T-helper 1 cell treated with Interleukin-12 subunit alpha and Interleukin-12 subunit beta and Interleukin-4 antibody, amounts not matched to agents 30 μg/mL and 1 μg/mL, for 36 hours (primary cell): ENCODE measurements around the gene CTNNBL1.

Experiments
- H3K27ac Mint-ChIP-seq: one replicate; pipeline ENCODE4 v1.8.0; 2021; ENCODE audit warnings: mild to moderate bottlenecking, mixed read lengths
- H3K27me3 Mint-ChIP-seq: one replicate; pipeline ENCODE4 v1.8.0; 2021; ENCODE audit warnings: low read depth, mixed read lengths
- H3K36me3 Mint-ChIP-seq: one replicate; pipeline ENCODE4 v1.8.0; 2021; ENCODE audit warnings: low read depth, mixed read lengths
- H3K4me1 Mint-ChIP-seq: one replicate; pipeline ENCODE4 v1.8.0; 2021; ENCODE audit warnings: low read depth, mixed read lengths
- H3K4me3 Mint-ChIP-seq: one replicate; pipeline ENCODE4 v1.8.0; 2021; ENCODE audit warnings: mild to moderate bottlenecking, moderate library complexity, mixed read lengths
- H3K9me3 Mint-ChIP-seq: one replicate; pipeline ENCODE4 v1.8.0; 2021; ENCODE audit warnings: mixed read lengths

Gene CTNNBL1

GRCh38 chr20:37856932-37857660 lies 163.3 kb downstream of the CTNNBL1 start:
- H3K9me3 Mint-ChIP-seq: no peaks in the 10 kb centered on the region
- H3K36me3 Mint-ChIP-seq: peaks cover 14% of the 10 kb centered on the region
- H3K4me1 Mint-ChIP-seq: peaks cover 6% of the 10 kb centered on the region
- no peak overlapping the region for H3K27ac Mint-ChIP-seq
- no peak overlapping the region for H3K4me3 Mint-ChIP-seq
- H3K27me3 Mint-ChIP-seq: no peaks in the 10 kb centered on the region

DNA sequence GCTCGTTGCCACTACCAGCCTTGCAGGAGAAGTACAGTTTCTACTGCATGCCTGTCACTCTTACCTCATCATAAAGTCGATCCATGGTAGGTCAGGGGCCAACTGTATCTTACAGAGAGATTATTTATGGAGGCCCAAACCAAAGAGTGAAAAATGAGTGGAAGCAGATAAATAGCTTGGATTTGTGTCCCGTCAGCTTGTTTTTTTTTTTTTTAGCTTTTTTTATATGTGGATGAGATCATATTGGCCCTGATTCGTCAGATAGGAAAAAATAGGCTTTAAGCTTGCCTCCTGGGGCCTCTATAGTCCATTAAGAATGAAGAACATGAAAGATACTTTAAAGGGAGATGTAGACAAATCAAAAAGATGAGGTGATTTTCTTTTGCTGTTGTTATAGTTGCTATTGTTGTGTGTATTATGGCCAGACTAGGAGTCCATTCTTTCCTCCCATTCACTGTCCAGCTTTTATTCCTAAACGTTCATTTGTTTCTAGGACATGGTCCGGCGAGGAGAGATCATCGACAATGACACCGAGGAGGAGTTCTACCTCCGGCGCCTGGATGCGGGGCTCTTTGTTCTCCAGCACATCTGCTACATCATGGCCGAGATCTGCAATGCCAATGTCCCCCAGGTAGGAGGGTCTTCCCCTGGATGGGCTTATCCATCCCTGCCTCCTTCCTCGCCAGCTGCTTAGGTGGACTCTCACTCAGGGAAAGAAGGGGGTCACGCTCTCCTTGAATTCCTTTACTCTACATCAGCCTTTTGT lies 165.8 kb downstream of the CTNNBL1 start:
- Mint-ChIP-seq H3K9me3 (no peaks in the 10 kb centered on the region), H3K4me3 (no peak overlapping the region), H3K27me3 (no peaks in the 10 kb centered on the region), H3K36me3 (peaks cover 16% of the 10 kb centered on the region), H3K4me1 (peaks cover 6% of the 10 kb centered on the region), H3K27ac (no peak overlapping the region)

- no peaks in the 10 kb centered on the region for H3K27me3 Mint-ChIP-seq
- H3K27ac Mint-ChIP-seq: no peak overlapping the region
- H3K4me1 Mint-ChIP-seq: no peaks in the 10 kb centered on the region
- peaks cover 9% of the 10 kb centered on the region for H3K36me3 Mint-ChIP-seq
- H3K9me3 Mint-ChIP-seq: no peaks in the 10 kb centered on the region
- H3K4me3 Mint-ChIP-seq: no peak overlapping the region
These were observed 169.5 kb downstream of the CTNNBL1 start for GRCh38 chr20:37863289-37863688.

- H3K4me1 Mint-ChIP-seq: no peaks in the 10 kb centered on the region
These were observed 170.5 kb downstream of the CTNNBL1 start for GRCh38 chr20:37864298-37864697.

DNA sequence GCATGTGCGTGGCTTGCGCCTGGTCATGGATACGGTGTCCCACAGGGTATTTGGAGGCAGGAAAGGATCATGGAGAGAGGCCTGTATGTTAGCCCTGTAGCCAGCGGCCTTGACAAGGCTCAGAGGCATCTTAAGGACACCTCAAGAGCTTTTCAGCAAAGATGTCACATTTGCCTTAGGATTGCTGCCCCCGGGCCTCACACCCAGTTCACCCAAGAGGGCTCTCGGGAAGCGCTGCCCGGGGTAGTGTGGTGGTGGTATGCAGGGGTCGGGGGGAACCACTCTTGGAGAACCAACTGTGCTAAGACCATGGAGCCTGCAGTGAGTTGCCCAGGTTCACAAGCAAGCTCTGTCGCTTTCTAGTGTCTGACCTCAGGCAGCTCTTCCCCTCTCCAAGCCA lies 172.2 kb downstream of the CTNNBL1 start:
- Mint-ChIP-seq H3K4me3 (no peak overlapping the region), H3K9me3 (no peaks in the 10 kb centered on the region), H3K36me3 (peaks cover 9% of the 10 kb centered on the region), H3K4me1 (no peaks in the 10 kb centered on the region), H3K27ac (no peak overlapping the region), H3K27me3 (no peaks in the 10 kb centered on the region)

More at GRCh38 chr20:37864298-37864697, 170.5 kb downstream of the CTNNBL1 start:
- H3K4me3 Mint-ChIP-seq: no peak overlapping the region
- H3K36me3 Mint-ChIP-seq: peaks cover 8% of the 10 kb centered on the region
- H3K27ac Mint-ChIP-seq: no peak overlapping the region
- H3K27me3 Mint-ChIP-seq: no peaks in the 10 kb centered on the region
- H3K9me3 Mint-ChIP-seq: no peaks in the 10 kb centered on the region

DNA sequence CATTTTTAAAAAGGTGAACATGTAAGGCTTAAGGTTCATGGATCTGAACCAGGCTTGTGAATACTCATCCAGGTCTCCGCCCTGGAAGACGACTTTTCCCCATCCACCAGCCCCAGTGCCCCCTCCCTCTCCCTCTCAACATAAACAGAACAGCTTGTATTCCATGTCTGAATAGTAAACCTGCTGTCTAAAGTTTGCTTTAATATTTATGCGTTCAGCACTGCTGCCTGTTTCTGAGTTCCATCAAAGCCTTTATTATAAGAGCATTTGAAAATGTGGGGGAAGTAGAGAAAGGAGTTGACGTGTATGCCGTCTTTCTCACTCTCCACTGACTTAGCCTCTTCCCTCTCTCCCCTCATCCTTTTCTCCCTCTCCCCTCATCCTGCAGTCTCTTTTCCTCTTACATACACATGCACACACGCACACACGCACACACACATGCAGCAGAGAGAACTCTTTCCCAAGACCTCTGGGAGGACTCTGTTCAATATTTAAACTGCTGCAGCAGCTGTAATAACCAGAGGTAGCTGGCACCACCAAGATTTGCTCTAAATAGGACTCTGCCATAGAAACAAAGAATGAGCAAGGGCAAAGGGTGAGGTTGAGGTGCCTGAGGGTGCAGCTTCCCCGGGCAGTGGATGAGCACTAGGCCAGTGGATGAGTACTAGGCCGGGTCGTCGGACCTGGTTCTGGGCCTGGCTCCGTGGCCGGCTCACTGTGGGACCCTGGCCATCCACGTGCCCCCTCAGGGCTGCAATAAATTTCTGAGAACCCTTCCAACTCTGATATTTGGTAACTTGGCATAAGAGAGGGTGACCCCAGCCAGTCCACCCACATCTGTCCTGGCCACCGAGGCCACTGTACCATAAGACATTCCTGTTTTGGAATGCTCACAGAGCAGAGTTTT lies 173.7 kb downstream of the CTNNBL1 start:
- Mint-ChIP-seq H3K4me3 (no peak overlapping the region), H3K36me3 (peaks cover 7% of the 10 kb centered on the region), H3K27ac (no peak overlapping the region), H3K27me3 (no peaks in the 10 kb centered on the region), H3K4me1 (no peaks in the 10 kb centered on the region), H3K9me3 (no peaks in the 10 kb centered on the region)

DNA sequence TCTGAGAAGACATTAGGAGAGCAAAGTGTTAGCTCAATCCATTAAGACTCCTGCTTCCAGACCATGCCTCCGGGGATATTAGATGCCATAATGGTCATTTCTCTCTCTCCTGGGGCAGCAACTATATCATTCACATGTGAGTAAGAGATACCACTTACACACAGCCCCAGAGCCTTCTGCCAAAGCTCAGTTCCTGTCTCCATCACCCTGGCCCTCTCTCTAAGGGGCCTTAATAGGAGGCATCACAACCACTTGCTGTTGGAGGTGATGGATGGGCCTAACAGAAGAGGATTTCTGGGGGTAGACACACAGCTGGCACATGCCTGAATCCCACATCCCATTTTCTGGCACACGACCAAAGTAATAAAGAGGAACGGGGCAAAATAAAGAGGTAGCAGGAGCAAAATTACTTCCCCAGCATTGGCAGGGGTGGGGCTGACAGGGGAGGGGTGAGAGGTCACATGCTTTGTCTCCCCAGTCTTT lies 175.1 kb downstream of the CTNNBL1 start:
- H3K27ac Mint-ChIP-seq: no peak overlapping the region
- H3K36me3 Mint-ChIP-seq: peaks cover 5% of the 10 kb centered on the region
- no peaks in the 10 kb centered on the region for H3K27me3 Mint-ChIP-seq
- H3K9me3 Mint-ChIP-seq: no peaks in the 10 kb centered on the region
- no peak overlapping the region for H3K4me3 Mint-ChIP-seq
- no peaks in the 10 kb centered on the region for H3K4me1 Mint-ChIP-seq

- no peaks in the 10 kb centered on the region for H3K27me3 Mint-ChIP-seq
- H3K9me3 Mint-ChIP-seq: no peaks in the 10 kb centered on the region
- H3K4me1 Mint-ChIP-seq: no peaks in the 10 kb centered on the region
- no peak overlapping the region for H3K27ac Mint-ChIP-seq
- H3K36me3 Mint-ChIP-seq: peaks cover 5% of the 10 kb centered on the region
- H3K4me3 Mint-ChIP-seq: no peak overlapping the region
These were observed 175.6 kb downstream of the CTNNBL1 start for GRCh38 chr20:37869334-37869861.

GRCh38 chr20:37870294-37870693 lies 176.5 kb downstream of the CTNNBL1 start:
- Mint-ChIP-seq H3K9me3 (no peaks in the 10 kb centered on the region), H3K27ac (no peak overlapping the region), H3K36me3 (peaks cover 5% of the 10 kb centered on the region), H3K27me3 (no peaks in the 10 kb centered on the region), H3K4me3 (no peak overlapping the region), H3K4me1 (no peaks in the 10 kb centered on the region)

GRCh38 chr20:37871751-37872150 lies 177.9 kb downstream of the CTNNBL1 start:
- Mint-ChIP-seq H3K9me3 (no peaks in the 10 kb centered on the region), H3K27ac (no peak overlapping the region), H3K27me3 (no peaks in the 10 kb centered on the region), H3K4me1 (no peaks in the 10 kb centered on the region), H3K36me3 (peaks cover 4% of the 10 kb centered on the region), H3K4me3 (no peak overlapping the region)

DNA sequence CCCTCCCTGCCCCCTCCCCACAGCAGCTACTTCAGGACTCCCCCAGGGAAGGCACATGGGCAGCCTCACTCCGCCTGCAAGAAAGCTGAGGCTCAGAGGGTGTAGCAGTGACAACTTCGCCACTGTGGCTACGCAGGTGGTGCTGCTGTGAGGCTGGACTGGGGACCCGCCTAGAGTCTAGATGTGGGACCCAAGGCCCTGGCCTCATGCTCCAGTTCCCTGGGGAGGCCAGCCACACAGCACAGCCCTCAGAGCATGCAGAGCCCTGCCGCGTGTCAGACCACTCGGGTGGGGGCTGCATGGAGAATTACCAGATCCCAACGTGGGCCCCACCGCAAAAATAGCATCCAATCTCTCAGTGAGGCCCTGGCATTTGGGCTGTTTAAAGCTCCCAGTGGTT lies 178.3 kb downstream of the CTNNBL1 start:
- Mint-ChIP-seq H3K4me3 (no peak overlapping the region), H3K9me3 (no peaks in the 10 kb centered on the region), H3K4me1 (no peaks in the 10 kb centered on the region), H3K27me3 (no peaks in the 10 kb centered on the region), H3K36me3 (peaks cover 4% of the 10 kb centered on the region), H3K27ac (no peak overlapping the region)

GRCh38 chr20:37873884-37874283 lies 180.1 kb downstream of the CTNNBL1 start:
- H3K27me3 Mint-ChIP-seq: no peaks in the 10 kb centered on the region
- H3K36me3 Mint-ChIP-seq: peaks cover 4% of the 10 kb centered on the region
- H3K9me3 Mint-ChIP-seq: no peaks in the 10 kb centered on the region
- no peaks in the 10 kb centered on the region for H3K4me1 Mint-ChIP-seq
- H3K27ac Mint-ChIP-seq: no peak overlapping the region
- H3K4me3 Mint-ChIP-seq: no peak overlapping the region

- Mint-ChIP-seq H3K4me3 (no peak overlapping the region), H3K36me3 (peaks cover 2% of the 10 kb centered on the region), H3K4me1 (no peaks in the 10 kb centered on the region), H3K9me3 (no peaks in the 10 kb centered on the region), H3K27ac (no peak overlapping the region), H3K27me3 (no peaks in the 10 kb centered on the region)
These were observed 181.8 kb downstream of the CTNNBL1 start for GRCh38 chr20:37875460-37876175.

DNA sequence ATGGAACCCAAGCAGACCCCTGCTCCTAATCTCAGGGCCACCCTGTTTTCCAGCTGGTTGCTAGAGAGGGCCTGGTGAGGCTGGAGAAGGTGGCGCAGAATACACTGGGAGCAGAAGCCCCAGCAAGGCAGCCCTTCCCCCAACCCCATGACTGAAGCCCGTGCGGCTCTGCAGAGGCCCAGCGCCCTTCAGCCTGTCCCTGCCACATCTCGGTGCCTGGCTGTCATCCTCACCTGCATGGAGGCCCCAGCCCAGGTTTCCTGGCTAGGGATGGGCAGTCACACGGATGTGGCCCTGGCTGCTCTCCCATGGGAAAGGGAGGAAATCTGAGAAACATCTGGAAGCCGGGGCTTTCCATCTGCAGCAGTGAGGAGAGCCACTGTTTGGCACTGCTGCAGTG lies 183.0 kb downstream of the CTNNBL1 start:
- Mint-ChIP-seq H3K27ac (no peak overlapping the region), H3K4me1 (no peaks in the 10 kb centered on the region), H3K4me3 (no peak overlapping the region), H3K27me3 (no peaks in the 10 kb centered on the region), H3K36me3 (no peaks in the 10 kb centered on the region), H3K9me3 (no peaks in the 10 kb centered on the region)
